Breast epithelium (tissue), 4 donors: ENCODE data around the gene NFXL1. TPM values are rescaled to one million over a fixed set of nuclear protein-coding genes. Genes with fewer than 3 reads are reported as not detected.

ENCODE experiments used
- DNase-seq, 2 donors: peaks; one replicate each; pipeline ENCODE4 v3.0.0-alpha.2; 2019; ENCODE audit warnings: low spot score in 2 of 2
- H3K27ac ChIP-seq, 2 donors: fragments of 200-600 bp; sonication (generic) in 1 of 2; one replicate each; pipeline ENCODE4 v1.5.1; 2016 to 2019; ENCODE audit warnings: mild to moderate bottlenecking in 1 of 2
- H3K27me3 ChIP-seq, 2 donors: fragments of 200-600 bp; sonication (generic) in 1 of 2; one replicate each; pipeline versions ENCODE4 v1.5.1 to v1.6.0; 2017 to 2019; ENCODE audit warnings: control low read depth in 1 of 2, mild to moderate bottlenecking in 1 of 2
- H3K36me3 ChIP-seq: fragments of 200-600 bp; one replicate; pipeline ENCODE4 v1.5.1; 2019
- H3K4me1 ChIP-seq, 2 donors: fragments of 200-600 bp; sonication (generic); one replicate each; pipeline ENCODE4 v1.5.1; 2016 to 2019; ENCODE audit warnings: control low read depth in 1 of 2
- H3K4me3 ChIP-seq, 3 donors: fragments of 200-600 bp; sonication (generic); 1 replicate in 2 of 3; 2 replicates in 1 of 3; pipeline ENCODE4 v1.5.1; 2016 to 2019; ENCODE audit warnings: mild to moderate bottlenecking in 3 of 3, moderate library complexity in 2 of 3
- H3K9me3 ChIP-seq, 2 donors: fragments of 200-600 bp; sonication (generic) in 1 of 2; one replicate each; pipeline ENCODE4 v1.5.1; 2016 to 2019; ENCODE audit warnings: control low read depth in 1 of 2
- POLR2A ChIP-seq: fragments of 450-650 bp; IDR thresholded peaks from one replicate; pipeline ENCODE4 v1.6.1; 2016; ENCODE audit warnings: antibody characterized with exemption, mild to moderate bottlenecking, moderate library complexity
- POLR2AphosphoS5 ChIP-seq, 3 donors: sonication (generic); formaldehyde crosslinking; IDR thresholded peaks; one replicate each; pipeline ENCODE4 v1.6.1; 2017; ENCODE audit warnings: antibody characterized with exemption in 3 of 3
- intact Hi-C: fragments of 100-400 bp; cut with DNase I; formaldehyde crosslinking; loops from one replicate; pipeline ENCODE4 v1.15.1; 2023; ENCODE audit warnings: low total_unique reads
- total RNA-seq, 3 donors: library from RNA; depleted of rRNA; stranded (reverse); fragments of >200 nt; gene quantifications; one replicate each; pipeline ENCODE4 v1.1.0, GENCODE V29; 2016
- TF ChIP-seq, protein P1 (sequence below), 3 donors: fragments of 450-650 bp; IDR thresholded peaks; one replicate each; pipeline ENCODE4 v1.5.1; 2016 to 2017; ENCODE audit warnings: antibody characterized with exemption in 3 of 3, mild to moderate bottlenecking in 3 of 3, moderate library complexity in 3 of 3

Gene NFXL1
- total RNA-seq, 3 donors from 2014 or later: 12.5 to 22.7 (median 20.0) TPM

DNA sequence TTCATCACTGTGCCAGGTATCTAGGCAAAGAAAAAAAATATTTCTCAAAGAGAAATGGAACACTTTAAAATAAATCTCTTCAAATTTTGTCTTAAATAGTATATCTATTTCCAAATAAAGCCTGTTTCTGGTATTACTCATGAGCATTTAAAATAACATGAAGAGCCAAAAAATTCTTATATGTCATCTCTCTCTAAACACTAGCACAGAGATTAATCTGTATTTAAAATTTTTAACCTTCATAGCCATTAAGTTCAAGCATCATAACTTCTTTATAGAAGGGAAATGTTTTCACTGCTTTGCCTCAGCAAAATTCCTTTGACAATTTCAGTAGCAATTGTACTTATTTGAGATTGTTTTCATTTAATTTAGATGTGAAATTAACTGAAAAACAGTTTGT lies 71.4 kb downstream of the NFXL1 start:
- no peak for TF ChIP-seq POLR2A
- TF ChIP-seq, protein P1, sequence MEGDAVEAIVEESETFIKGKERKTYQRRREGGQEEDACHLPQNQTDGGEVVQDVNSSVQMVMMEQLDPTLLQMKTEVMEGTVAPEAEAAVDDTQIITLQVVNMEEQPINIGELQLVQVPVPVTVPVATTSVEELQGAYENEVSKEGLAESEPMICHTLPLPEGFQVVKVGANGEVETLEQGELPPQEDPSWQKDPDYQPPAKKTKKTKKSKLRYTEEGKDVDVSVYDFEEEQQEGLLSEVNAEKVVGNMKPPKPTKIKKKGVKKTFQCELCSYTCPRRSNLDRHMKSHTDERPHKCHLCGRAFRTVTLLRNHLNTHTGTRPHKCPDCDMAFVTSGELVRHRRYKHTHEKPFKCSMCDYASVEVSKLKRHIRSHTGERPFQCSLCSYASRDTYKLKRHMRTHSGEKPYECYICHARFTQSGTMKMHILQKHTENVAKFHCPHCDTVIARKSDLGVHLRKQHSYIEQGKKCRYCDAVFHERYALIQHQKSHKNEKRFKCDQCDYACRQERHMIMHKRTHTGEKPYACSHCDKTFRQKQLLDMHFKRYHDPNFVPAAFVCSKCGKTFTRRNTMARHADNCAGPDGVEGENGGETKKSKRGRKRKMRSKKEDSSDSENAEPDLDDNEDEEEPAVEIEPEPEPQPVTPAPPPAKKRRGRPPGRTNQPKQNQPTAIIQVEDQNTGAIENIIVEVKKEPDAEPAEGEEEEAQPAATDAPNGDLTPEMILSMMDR (IDR thresholded peaks at IDR 0.05): no peak
- no peak for TF ChIP-seq POLR2AphosphoS5 (IDR thresholded peaks at IDR 0.05)
- no peak for DNase-seq
- no peaks in the 10 kb centered on the region for H3K9me3 ChIP-seq
- no peak overlapping the region for H3K27ac ChIP-seq
- H3K4me3 ChIP-seq: no peak overlapping the region
- H3K36me3 ChIP-seq: no peaks in the 10 kb centered on the region
- no peaks in the 10 kb centered on the region for H3K4me1 ChIP-seq
- intact Hi-C loops: no loop called here
- H3K27me3 ChIP-seq: no peaks in the 10 kb centered on the region

DNA sequence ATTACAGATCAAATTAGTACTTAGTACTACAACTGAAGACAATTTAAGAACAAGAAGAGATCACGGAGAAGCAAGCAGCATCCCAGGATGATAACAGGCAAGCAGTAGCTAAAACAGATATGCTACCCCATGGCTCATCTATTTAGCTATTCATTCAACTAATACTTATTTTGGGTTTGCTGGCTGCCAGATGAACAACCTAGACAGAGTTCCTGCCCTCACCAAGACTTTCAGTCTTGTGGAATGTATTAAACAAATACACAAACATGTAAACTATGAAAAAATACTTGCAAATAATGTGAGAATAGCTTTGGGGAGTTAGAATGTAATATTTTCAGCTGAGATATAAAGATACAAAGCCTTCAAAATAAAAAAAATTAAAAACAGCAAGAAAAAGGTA lies 74.1 kb downstream of the NFXL1 start:
- no peak overlapping the region for H3K4me3 ChIP-seq
- DNase-seq: no peak
- H3K9me3 ChIP-seq: no peaks in the 10 kb centered on the region
- no peak overlapping the region for H3K27ac ChIP-seq
- H3K36me3 ChIP-seq: no peaks in the 10 kb centered on the region
- TF ChIP-seq POLR2A (no peak), POLR2AphosphoS5 (IDR thresholded peaks at IDR 0.05) (no peak)
- TF ChIP-seq, protein P1 (IDR thresholded peaks at IDR 0.05): no peak
- no peaks in the 10 kb centered on the region for H3K27me3 ChIP-seq
- H3K4me1 ChIP-seq: no peaks in the 10 kb centered on the region
- intact Hi-C loops: no loop called here

DNA sequence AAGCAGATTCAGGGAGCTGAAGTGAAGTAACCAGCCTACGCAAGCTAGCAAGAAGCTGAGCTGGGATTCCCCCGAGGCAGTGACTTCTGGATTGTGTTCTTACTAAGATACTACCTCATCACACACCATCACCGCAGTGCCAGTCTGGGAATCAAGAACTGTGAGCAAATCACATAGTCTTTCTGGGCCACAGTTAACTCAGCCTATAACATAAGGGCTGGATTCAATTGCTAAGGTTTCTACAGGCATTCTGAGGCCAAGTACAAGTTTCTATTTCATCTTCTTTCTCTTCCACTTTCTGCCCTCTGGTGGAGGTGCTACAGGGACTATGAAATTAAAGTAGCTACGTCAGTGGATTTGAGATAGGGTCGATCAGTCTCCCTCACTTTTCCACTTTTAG lies 75.1 kb downstream of the NFXL1 start:
- Histone ChIP-seq H3K27ac (no peak overlapping the region), H3K4me1 (no peaks in the 10 kb centered on the region), H3K4me3 (no peak overlapping the region), H3K9me3 (no peaks in the 10 kb centered on the region), H3K36me3 (no peaks in the 10 kb centered on the region), H3K27me3 (no peaks in the 10 kb centered on the region)
- no peak for DNase-seq
- intact Hi-C loops: no loop called here
- TF ChIP-seq POLR2AphosphoS5 (IDR thresholded peaks at IDR 0.05) (no peak), POLR2A (no peak)
- TF ChIP-seq, protein P1 (IDR thresholded peaks at IDR 0.05): no peak

DNA sequence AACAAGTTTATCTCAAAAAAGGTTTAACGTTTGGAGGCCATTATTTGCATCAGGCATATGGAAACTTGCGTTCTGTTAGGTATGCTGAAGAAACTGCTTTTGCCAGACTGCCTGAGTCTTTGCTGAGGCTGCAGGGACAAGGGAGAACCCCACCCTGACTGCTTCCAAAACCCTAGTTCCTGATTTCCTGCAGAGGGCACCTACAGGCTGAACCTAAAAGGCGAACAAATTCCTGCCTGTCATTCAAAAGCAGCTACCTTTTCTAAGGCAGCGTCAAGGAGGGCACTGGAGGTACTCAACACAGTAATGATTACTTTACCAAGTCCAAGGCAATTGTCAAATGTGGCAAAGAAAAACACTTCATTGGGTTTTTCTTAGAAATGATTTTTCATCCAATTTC lies 75.9 kb downstream of the NFXL1 start:
- H3K27me3 ChIP-seq: no peaks in the 10 kb centered on the region
- no peak overlapping the region for H3K27ac ChIP-seq
- H3K4me3 ChIP-seq: no peak overlapping the region
- TF ChIP-seq POLR2A (no peak), POLR2AphosphoS5 (IDR thresholded peaks at IDR 0.05) (no peak)
- TF ChIP-seq, protein P1 (IDR thresholded peaks at IDR 0.05): no peak
- no peak for DNase-seq
- no peaks in the 10 kb centered on the region for H3K36me3 ChIP-seq
- H3K4me1 ChIP-seq: no peaks in the 10 kb centered on the region
- intact Hi-C loops: no loop called here
- H3K9me3 ChIP-seq: no peaks in the 10 kb centered on the region

DNA sequence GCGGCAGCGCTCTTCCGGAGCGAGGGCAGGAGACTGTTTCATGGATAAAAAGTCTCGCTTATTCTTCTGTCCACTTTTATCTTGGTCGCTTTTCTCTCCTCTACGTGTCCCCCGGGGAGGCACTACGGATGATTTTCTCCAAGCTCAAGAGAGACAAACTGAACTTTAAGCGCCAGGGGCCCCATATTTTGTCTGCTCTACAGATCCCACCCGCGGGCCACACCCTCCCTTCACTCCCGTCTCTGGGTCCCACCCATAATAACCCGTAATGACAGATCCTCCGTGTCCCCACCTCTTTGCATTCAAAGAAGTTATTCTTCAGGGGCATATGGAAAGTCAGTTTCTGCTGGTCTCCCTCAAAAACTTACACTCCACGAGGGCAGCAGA lies 76.5 kb downstream of the NFXL1 start, which contains the start of gene CORIN:
CORIN (minus strand) TSS at position 160 of the 387 bp plus-strand sequence; CDS start at position 42, 118 bp downstream.
- DNase-seq: no peak
- no peaks in the 10 kb centered on the region for H3K36me3 ChIP-seq
- intact Hi-C loops: loop anchor here (1.0 kb wide), 1 partner anchor 23 kb away; no protein-coding TSS in a partner anchor
- TF ChIP-seq POLR2A: no peak
- no peak for TF ChIP-seq POLR2AphosphoS5 (IDR thresholded peaks at IDR 0.05)
- TF ChIP-seq, protein P1 (IDR thresholded peaks at IDR 0.05): no peak
- H3K4me1 ChIP-seq: no peaks in the 10 kb centered on the region
- H3K4me3 ChIP-seq: peak within 1 kb of the TSS; percentile 42 to 71 (median 57)
- H3K27ac ChIP-seq: no peak within 1 kb of the TSS
- H3K9me3 ChIP-seq: no peaks in the 10 kb centered on the region
- H3K27me3 ChIP-seq: no peaks in the 10 kb centered on the region
